Activated CD4-positive, alpha-beta memory T cell treated with anti-CD3 and anti-CD28 coated beads, Interleukin-2, amount 10 ng/mL, durations not matched to agents 7 days and 5 days (primary cell): Measurements from ENCODE around the gene GALNT13. TPM values are rescaled to one million over a fixed set of nuclear protein-coding genes. Genes with fewer than 3 reads are reported as not detected.

Experiments used
- CTCF ChIA-PET: fragments of 350-600 bp; sonication (Branson Sonifier 250); formaldehyde crosslinking; loops from one replicate; lab custom pipeline; 2021; ENCODE audit warnings: antibody characterized with exemption, inconsistent platforms; lab: Charles Lee
- POLR2A ChIA-PET: fragments of 350-600 bp; sonication (Branson Sonifier 250); formaldehyde crosslinking; loops from one replicate; lab custom pipeline; 2021; ENCODE audit warnings: antibody characterized with exemption; lab: Charles Lee
- DNase-seq: peaks from one replicate; pipeline ENCODE4 v3.0.0-alpha.2; 2020
- H3K27ac Mint-ChIP-seq: one replicate; pipeline ENCODE4 v1.8.0; 2021; ENCODE audit warnings: mild to moderate bottlenecking, mixed read lengths
- H3K27me3 Mint-ChIP-seq: one replicate; pipeline ENCODE4 v1.8.0; 2021; ENCODE audit warnings: mixed read lengths
- H3K36me3 Mint-ChIP-seq: one replicate; pipeline ENCODE4 v1.8.0; 2021; ENCODE audit warnings: low read depth, mixed read lengths
- H3K4me1 Mint-ChIP-seq: one replicate; pipeline ENCODE4 v1.8.0; 2021; ENCODE audit warnings: mixed read lengths
- H3K4me3 Mint-ChIP-seq: one replicate; pipeline ENCODE4 v1.8.0; 2021; ENCODE audit warnings: mild to moderate bottlenecking, mixed read lengths
- H3K9me3 Mint-ChIP-seq: one replicate; pipeline ENCODE4 v1.8.0; 2021; ENCODE audit warnings: mixed read lengths
- total RNA-seq, 2 experiments: library from RNA; stranded (reverse); gene quantifications; one replicate each; pipeline ENCODE4 v1.2.3, GENCODE V29; 2021

Gene GALNT13
- total RNA-seq, 2 experiments from 2014 or later = not detected

DNA sequence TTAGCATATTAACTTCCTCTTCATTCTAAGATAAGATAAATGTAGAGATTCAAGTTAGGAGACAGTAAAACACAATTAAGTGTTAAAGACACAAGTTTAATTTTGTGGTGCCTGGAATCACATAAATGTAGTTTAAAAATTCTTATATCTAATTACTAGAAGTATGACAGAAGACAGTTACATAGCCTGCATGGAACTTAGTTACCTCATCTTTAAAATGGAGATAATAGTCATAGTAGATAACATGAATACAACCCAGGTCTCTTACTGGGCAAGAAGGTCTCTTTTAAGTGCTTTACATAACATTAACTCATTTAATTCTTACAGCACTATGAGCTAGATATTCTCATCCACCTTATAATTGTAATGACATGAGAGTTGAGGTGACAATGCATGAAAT, 15.1 kb downstream of the GALNT13 start:
- Mint-ChIP-seq H3K4me1 (no peaks in the 10 kb centered on the region), H3K9me3 (no peaks in the 10 kb centered on the region), H3K27ac (no peak overlapping the region), H3K36me3 (no peaks in the 10 kb centered on the region), H3K27me3 (no peaks in the 10 kb centered on the region), H3K4me3 (no peak overlapping the region)
- POLR2A ChIA-PET = no interaction called here
- CTCF ChIA-PET = no interaction called here
- DNase-seq = no peak

DNA sequence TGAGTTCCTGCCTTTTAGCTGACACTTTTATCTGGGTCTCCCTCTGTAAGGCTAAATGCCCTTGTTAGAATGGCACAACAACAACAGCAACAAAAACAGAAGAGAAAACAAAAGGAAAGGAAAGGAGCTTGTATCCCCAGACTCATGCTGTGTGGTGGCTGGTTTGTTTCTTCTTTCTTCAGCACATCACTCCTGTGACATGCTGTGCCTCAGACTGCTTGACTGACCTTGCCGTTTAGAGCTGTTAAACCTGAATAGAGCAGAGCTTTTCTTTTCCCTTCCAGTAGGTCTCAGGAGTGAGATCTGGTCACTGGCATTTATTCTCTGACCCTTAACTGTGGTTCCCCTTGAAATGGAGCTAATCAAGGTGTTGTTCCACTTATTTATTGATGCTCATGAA, 18.9 kb downstream of the GALNT13 start:
- POLR2A ChIA-PET = no interaction called here
- CTCF ChIA-PET = no interaction called here
- Mint-ChIP-seq H3K4me1 (no peaks in the 10 kb centered on the region), H3K27me3 (no peaks in the 10 kb centered on the region), H3K9me3 (peaks cover 4% of the 10 kb centered on the region), H3K27ac (no peak overlapping the region), H3K36me3 (no peaks in the 10 kb centered on the region), H3K4me3 (no peak overlapping the region)
- no peak for DNase-seq

GRCh38 chr2:153891051-153891450, 19.3 kb downstream of the GALNT13 start:
- Mint-ChIP-seq H3K4me3 (no peak overlapping the region), H3K27me3 (no peaks in the 10 kb centered on the region), H3K36me3 (no peaks in the 10 kb centered on the region), H3K27ac (no peak overlapping the region), H3K9me3 (peaks cover 4% of the 10 kb centered on the region), H3K4me1 (no peaks in the 10 kb centered on the region)
- CTCF ChIA-PET = no interaction called here
- DNase-seq = no peak
- POLR2A ChIA-PET = no interaction called here

DNA sequence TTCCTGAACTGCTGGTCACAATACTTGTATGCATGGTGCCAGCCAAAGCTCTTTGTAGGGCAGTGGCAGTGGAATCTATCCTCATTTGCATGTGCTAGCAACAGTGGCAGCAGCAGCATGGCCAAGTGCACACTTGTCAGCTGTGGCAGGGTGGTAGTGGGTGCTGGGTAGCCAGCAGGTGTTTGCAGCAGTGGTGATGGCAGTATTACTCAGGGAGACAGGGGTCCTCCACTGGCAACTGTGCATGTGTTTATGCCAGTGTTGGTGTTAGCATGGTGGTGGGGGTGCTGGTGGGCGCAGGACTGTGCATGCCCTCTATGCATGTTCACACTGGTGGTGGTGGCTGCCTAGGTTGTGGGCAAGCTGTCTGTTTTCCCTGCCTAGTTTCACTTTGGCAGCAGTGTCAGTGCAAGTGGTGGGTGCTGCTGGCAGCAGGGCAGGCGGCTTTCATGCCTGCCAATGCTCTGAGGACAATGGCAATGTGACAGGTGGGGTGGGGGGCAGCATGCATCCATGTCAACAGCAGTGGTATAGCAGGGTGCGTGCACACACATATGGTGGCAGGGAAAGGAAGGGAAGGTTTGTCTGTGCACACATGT, 41.2 kb downstream of the GALNT13 start:
- Mint-ChIP-seq H3K27me3 (no peaks in the 10 kb centered on the region), H3K36me3 (no peaks in the 10 kb centered on the region), H3K27ac (no peak overlapping the region), H3K4me3 (no peak overlapping the region), H3K4me1 (no peaks in the 10 kb centered on the region), H3K9me3 (peaks cover 12% of the 10 kb centered on the region)
- no peak for DNase-seq
- POLR2A ChIA-PET = no interaction called here
- CTCF ChIA-PET = no interaction called here

DNA sequence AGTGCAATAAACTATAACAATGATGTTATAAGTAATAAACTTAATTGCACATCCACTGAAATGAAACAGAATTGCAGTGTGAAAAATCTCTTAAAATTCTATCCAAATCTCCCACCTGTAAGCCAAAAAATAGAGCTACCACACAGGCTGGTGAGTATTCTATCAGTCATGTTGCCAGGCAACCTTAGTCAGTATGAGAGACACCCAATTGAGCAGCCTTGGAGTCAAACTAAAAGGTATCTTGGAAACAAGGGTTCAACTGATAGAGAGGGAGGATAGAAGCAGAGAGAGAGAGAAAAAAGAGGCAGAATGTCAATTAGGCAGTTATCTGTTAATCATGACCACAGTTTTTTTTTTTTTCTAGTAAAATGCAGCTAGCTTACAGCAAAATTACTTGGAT, 45.8 kb downstream of the GALNT13 start:
- POLR2A ChIA-PET = no interaction called here
- H3K27me3 Mint-ChIP-seq = no peaks in the 10 kb centered on the region

GRCh38 chr2:153935511-153935910, 63.8 kb downstream of the GALNT13 start:
- Mint-ChIP-seq H3K4me1 (no peaks in the 10 kb centered on the region), H3K9me3 (peaks cover 9% of the 10 kb centered on the region), H3K27me3 (no peaks in the 10 kb centered on the region), H3K27ac (no peak overlapping the region), H3K36me3 (no peaks in the 10 kb centered on the region), H3K4me3 (no peak overlapping the region)
- POLR2A ChIA-PET = no interaction called here
- no peak for DNase-seq
- CTCF ChIA-PET = no interaction called here

More for the DNA sequence above, 45.8 kb downstream of the GALNT13 start:
- Mint-ChIP-seq H3K9me3 (no peaks in the 10 kb centered on the region), H3K36me3 (no peaks in the 10 kb centered on the region), H3K4me3 (no peak overlapping the region), H3K27ac (no peak overlapping the region), H3K4me1 (no peaks in the 10 kb centered on the region)
- CTCF ChIA-PET = no interaction called here
- no peak for DNase-seq

- Mint-ChIP-seq H3K27ac (no peak overlapping the region), H3K4me1 (no peaks in the 10 kb centered on the region), H3K9me3 (peaks cover 7% of the 10 kb centered on the region), H3K4me3 (no peak overlapping the region), H3K27me3 (no peaks in the 10 kb centered on the region), H3K36me3 (no peaks in the 10 kb centered on the region)
- POLR2A ChIA-PET = no interaction called here
- no peak for DNase-seq
- CTCF ChIA-PET = no interaction called here
These were observed 67.5 kb downstream of the GALNT13 start for GRCh38 chr2:153939124-153939796.

DNA sequence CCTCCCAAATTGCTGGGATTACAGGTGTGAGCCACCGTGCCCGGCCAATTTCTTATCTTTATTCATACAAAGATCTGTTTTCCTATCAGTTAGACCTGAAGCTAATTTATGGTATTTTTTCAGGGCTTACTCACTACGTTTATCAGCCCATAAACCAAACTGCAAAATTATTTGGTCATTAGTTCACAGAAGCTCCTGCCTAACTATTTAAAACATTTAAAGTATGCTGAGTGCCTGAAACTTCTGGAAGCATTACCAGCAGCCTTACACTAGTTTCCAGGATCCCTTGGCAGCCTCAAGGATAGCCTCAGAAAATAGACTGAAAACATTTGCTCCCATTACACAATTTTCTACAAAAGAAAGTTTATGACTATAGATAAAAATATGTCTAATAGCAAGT, 68.8 kb downstream of the GALNT13 start:
- peaks cover 7% of the 10 kb centered on the region for H3K9me3 Mint-ChIP-seq
- ChIA-PET POLR2A (no interaction called here), CTCF (no interaction called here)
- no peaks in the 10 kb centered on the region for H3K36me3 Mint-ChIP-seq
- H3K27me3 Mint-ChIP-seq = no peaks in the 10 kb centered on the region
- H3K27ac Mint-ChIP-seq = no peak overlapping the region
- no peak for DNase-seq
- no peaks in the 10 kb centered on the region for H3K4me1 Mint-ChIP-seq
- no peak overlapping the region for H3K4me3 Mint-ChIP-seq

- H3K27ac Mint-ChIP-seq = no peak overlapping the region
These were observed 73.1 kb downstream of the GALNT13 start for GRCh38 chr2:153944800-153945199.

DNA sequence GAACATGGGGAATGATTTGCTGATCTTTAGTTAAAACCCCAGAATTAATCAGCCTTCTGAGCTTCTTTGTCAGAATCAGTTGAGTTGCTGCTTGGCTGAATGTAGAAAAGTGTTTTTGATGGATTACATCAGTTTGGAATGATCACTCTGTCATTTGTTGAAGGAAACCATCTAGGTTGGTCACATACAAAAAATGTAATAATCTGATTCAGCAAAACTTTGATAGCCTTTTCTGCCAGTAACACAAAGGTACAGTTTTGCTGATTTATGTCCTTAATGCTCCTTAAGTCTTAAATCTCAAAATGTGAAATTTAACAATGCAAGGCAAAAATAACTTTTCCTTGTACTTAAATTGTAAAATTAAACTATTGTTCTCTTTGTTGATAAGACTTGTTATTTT, 74.3 kb downstream of the GALNT13 start:
- no peak overlapping the region for H3K4me3 Mint-ChIP-seq
- H3K4me1 Mint-ChIP-seq = no peaks in the 10 kb centered on the region
- no peaks in the 10 kb centered on the region for H3K36me3 Mint-ChIP-seq
- ChIA-PET CTCF (no interaction called here), POLR2A (no interaction called here)
- H3K27ac Mint-ChIP-seq = no peak overlapping the region
- no peak for DNase-seq
- peaks cover 3% of the 10 kb centered on the region for H3K9me3 Mint-ChIP-seq
- H3K27me3 Mint-ChIP-seq = no peaks in the 10 kb centered on the region

More at GRCh38 chr2:153944800-153945199, 73.1 kb downstream of the GALNT13 start:
- no peak for DNase-seq
- no peaks in the 10 kb centered on the region for H3K4me1 Mint-ChIP-seq
- CTCF ChIA-PET = no interaction called here
- H3K27me3 Mint-ChIP-seq = no peaks in the 10 kb centered on the region
- peaks cover 3% of the 10 kb centered on the region for H3K9me3 Mint-ChIP-seq
- POLR2A ChIA-PET = no interaction called here
- H3K36me3 Mint-ChIP-seq = no peaks in the 10 kb centered on the region
- no peak overlapping the region for H3K4me3 Mint-ChIP-seq

DNA sequence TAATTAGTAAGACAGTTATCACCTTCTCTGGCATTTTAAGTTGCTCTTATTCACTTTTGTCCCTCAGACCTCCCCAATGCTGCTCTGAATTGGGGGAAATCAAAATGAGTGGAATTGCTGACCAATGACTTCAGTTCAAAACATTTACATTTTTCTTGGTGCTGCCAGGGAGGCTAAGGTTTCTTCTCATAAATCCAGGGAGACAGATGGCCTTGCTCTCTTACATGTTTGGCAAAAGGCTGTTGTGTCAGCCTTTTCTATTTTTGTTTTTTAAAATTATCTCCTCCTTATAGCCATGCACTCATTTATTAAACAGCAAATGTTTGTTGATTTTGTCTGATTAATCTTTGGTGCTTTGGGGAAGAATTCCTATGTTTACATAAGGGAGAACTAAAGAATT, 82.0 kb downstream of the GALNT13 start:
- Mint-ChIP-seq H3K27ac (no peak overlapping the region), H3K9me3 (no peaks in the 10 kb centered on the region), H3K4me3 (no peak overlapping the region), H3K36me3 (no peaks in the 10 kb centered on the region), H3K27me3 (no peaks in the 10 kb centered on the region), H3K4me1 (no peaks in the 10 kb centered on the region)
- no peak for DNase-seq
- POLR2A ChIA-PET = no interaction called here
- CTCF ChIA-PET = no interaction called here

DNA sequence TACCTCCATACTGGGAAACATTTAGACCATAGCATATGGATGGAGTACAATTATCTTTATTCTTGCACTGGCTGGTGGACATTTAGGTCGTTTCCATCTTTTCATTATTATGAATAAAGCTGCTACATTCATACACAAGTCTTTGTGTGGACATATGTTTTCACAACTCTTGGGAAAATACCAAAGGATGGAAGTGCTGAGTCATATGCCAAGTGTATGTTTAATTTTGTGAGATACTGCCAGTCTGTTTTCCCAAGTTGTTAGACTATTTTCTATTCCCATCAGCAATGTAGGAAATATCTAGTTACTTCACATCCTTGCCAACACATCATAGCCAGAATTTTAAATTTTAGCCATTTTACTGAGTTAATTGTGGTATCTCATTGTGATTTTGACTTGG, 91.5 kb downstream of the GALNT13 start:
- no peak overlapping the region for H3K27ac Mint-ChIP-seq
- ChIA-PET CTCF (no interaction called here), POLR2A (no interaction called here)
- H3K4me1 Mint-ChIP-seq = no peaks in the 10 kb centered on the region
- no peaks in the 10 kb centered on the region for H3K27me3 Mint-ChIP-seq
- H3K4me3 Mint-ChIP-seq = no peak overlapping the region
- H3K9me3 Mint-ChIP-seq = peaks cover 8% of the 10 kb centered on the region
- H3K36me3 Mint-ChIP-seq = no peaks in the 10 kb centered on the region
- no peak for DNase-seq

DNA sequence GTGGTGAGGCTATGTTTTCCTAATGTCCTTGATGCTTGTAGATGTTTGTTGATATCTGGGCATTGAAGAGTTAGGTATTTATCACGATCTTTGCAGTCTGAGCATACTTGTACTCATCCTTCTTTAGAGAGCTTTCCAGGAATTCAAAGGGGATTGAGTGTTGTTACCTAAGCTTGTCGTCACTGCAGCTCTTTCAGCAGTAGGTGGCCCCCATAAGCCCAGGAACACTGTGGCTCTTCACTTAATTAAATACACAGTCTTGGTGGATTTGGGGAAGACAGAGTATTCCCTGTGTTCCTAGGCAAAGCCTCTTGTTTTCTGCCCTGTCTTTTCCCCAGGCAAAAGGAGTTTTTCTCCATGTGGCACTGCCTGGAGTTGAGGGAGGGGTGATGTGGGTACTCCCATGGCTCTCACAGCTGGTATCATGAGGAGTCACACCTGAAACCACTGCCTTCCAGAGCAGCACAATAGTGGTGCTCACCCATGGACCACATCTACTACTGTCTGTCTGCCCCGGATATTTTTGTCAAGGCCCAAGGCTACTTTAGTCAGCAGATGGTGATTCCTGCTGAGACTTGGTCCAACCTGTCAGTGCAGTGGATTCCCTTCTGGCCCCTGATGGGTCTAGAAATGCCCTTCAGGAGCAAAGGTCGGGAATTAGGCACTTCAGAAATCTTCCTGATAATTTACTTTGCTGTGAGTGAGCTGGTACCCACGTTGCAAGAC, 95.7 kb downstream of the GALNT13 start:
- no peaks in the 10 kb centered on the region for H3K36me3 Mint-ChIP-seq
- no peak overlapping the region for H3K27ac Mint-ChIP-seq
- no peaks in the 10 kb centered on the region for H3K27me3 Mint-ChIP-seq
- H3K9me3 Mint-ChIP-seq = peaks cover 10% of the 10 kb centered on the region
- no peaks in the 10 kb centered on the region for H3K4me1 Mint-ChIP-seq
- ChIA-PET CTCF (no interaction called here), POLR2A (no interaction called here)
- H3K4me3 Mint-ChIP-seq = no peak overlapping the region
- DNase-seq = no peak
